NT2/D1 (cell line): Measurements from ENCODE around the gene SPSB2.

ENCODE experiments used
- SUZ12 ChIP-seq: IDR thresholded peaks from 2 replicates; pipeline ENCODE4 v1.6.1; 2011; ENCODE audit not compliant: insufficient read length, insufficient read depth; ENCODE audit errors: extremely low read depth
- YY1 ChIP-seq: IDR thresholded peaks from 2 replicates; pipeline ENCODE4 v1.6.1; 2011; ENCODE audit not compliant: insufficient read length, insufficient read depth
- ZNF274 ChIP-seq: IDR thresholded peaks from 2 replicates; pipeline ENCODE4 v1.6.1; 2011; ENCODE audit warnings: mild to moderate bottlenecking, low read depth, low read length

DNA sequence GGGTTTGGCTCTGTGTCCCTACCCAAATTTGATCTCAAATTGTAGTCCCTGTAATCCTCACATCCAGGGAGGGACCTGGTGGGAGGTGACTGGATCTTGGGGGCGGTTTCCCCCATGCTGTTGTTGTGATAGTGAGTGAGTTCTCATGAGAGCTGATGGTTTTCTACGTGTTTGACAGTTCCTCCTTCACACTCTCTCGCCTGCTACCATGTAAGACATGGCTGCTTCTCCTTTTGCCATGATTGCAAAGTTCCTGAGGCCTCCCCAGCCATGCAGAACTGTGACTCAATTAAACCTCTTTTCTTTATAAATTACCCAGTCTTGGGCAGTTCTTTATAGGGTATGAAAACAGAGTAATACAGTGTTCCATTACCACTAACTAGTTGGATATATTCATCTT is 21.2 kb upstream of the SPSB2 start:
- TF ChIP-seq YY1: no peak
- no peak for TF ChIP-seq ZNF274
- no peak for TF ChIP-seq SUZ12
